ENCODE measurements around the gene PPIP5K2. TPM values are rescaled to one million over a fixed set of nuclear protein-coding genes. Genes with fewer than 3 reads are reported as not detected.

Gene PPIP5K2
- total and polyA plus RNA-seq, 2 donors (not counting 3 experiments of a cell fraction or from before 2014, with no cell fraction given), result 20.8 to 69.4 TPM

- Histone ChIP-seq H3K9me3 (replicated peaks; ENCODE audit: control insufficient read depth, insufficient read depth, low read length) (no peaks in the 10 kb centered on the region), H3K9me1 (replicated peaks; ENCODE audit: control insufficient read depth, extremely low read depth, insufficient read depth, low read length) (no peaks in the 10 kb centered on the region), H4K20me1 (replicated peaks; ENCODE audit: control insufficient read depth, extremely low read depth, insufficient read depth, low read length) (no peaks in the 10 kb centered on the region), H3K4me2 (ENCODE audit: insufficient read depth, low read length) (peak overlapping the region; percentile 68), H3K79me2 (ENCODE audit: control insufficient read depth, insufficient read depth, low read length) (peaks cover 48% of the 10 kb centered on the region), H3K9ac (replicated peaks; ENCODE audit: extremely low read depth, insufficient read depth, low read length) (peak overlapping the region; percentile 80), H3K4me3 (replicated peaks in 1 of 3; ENCODE audit: insufficient read depth in 1 of 3, low read depth in 1 of 3, low read length in 3 of 3) (peak overlapping the region; percentile 47 to 75 (median 69)), H3K27ac (ENCODE audit: insufficient read depth, low read depth, low read length) (no peak overlapping the region), H3K27me3 (ENCODE audit: control insufficient read depth in 2 of 2, insufficient read depth in 2 of 2, low read length in 2 of 2) (no peaks in the 10 kb centered on the region), H3K4me1 (ENCODE audit: control insufficient read depth, extremely low read depth, insufficient read depth, low read length) (peaks cover 8% of the 10 kb centered on the region), H2AFZ (ENCODE audit: low read depth, low read length) (peak overlapping the region; percentile 92), H3K36me3 (ENCODE audit: control insufficient read depth in 2 of 2, extremely low read depth in 1 of 2, insufficient read depth in 2 of 2, low read length in 2 of 2) (no peaks in the 10 kb centered on the region)
- intact Hi-C loops (cut with micrococcal nuclease) (loop anchor here (2.0 to 5.0 kb wide), 4 partner anchors 27 to 302 kb away; partner anchors contain the start of gene NUDT12), dilution Hi-C loops (cut with MboI; ENCODE audit: extremely low pct_ligation_motif_present, low sequenced_read_pairs) (no loop called here)
- TSS peak; percentile 14 for BruUV-seq (replicated peaks)
- POLR2A ChIA-PET, result interaction anchor here (0.6 to 1.1 kb wide), 2 partner anchors 12 to 411 kb away, joined by 5 to 7 read pairs; no protein-coding TSS in a partner anchor
- FAIRE-seq, result no peak
- no peak for DNase-seq (ENCODE audit: low read depth, low spot score)
- TF ChIP-seq MAX (IDR thresholded peaks at IDR 0.05; ENCODE audit: insufficient read depth, insufficient read length) (no peak), JUN (IDR thresholded peaks at IDR 0.05; ENCODE audit: borderline replicate concordance, insufficient read depth, insufficient read length, low read depth) (no peak), POLR2A (IDR thresholded peaks at IDR 0.05; ENCODE audit: low read depth, low read length) (no peak), POLR2AphosphoS5 (IDR thresholded peaks at IDR 0.05; ENCODE audit: insufficient read depth, low read depth, low read length) (no peak), GATA2 (IDR thresholded peaks at IDR 0.05; ENCODE audit: insufficient read depth, insufficient read length, low read depth, low read length) (no peak), MYC (IDR thresholded peaks at IDR 0.05; ENCODE audit: low read depth, low read length) (no peak), EZH2 (IDR thresholded peaks at IDR 0.05; ENCODE audit: borderline replicate concordance, low read depth, low read length, severe bottlenecking) (no peak), FOS (IDR thresholded peaks at IDR 0.05; ENCODE audit: borderline replicate concordance, insufficient read depth, low read length) (no peak)
- TF ChIP-seq, protein P1, sequence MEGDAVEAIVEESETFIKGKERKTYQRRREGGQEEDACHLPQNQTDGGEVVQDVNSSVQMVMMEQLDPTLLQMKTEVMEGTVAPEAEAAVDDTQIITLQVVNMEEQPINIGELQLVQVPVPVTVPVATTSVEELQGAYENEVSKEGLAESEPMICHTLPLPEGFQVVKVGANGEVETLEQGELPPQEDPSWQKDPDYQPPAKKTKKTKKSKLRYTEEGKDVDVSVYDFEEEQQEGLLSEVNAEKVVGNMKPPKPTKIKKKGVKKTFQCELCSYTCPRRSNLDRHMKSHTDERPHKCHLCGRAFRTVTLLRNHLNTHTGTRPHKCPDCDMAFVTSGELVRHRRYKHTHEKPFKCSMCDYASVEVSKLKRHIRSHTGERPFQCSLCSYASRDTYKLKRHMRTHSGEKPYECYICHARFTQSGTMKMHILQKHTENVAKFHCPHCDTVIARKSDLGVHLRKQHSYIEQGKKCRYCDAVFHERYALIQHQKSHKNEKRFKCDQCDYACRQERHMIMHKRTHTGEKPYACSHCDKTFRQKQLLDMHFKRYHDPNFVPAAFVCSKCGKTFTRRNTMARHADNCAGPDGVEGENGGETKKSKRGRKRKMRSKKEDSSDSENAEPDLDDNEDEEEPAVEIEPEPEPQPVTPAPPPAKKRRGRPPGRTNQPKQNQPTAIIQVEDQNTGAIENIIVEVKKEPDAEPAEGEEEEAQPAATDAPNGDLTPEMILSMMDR (IDR thresholded peaks at IDR 0.05; ENCODE audit: extremely low read depth in 1 of 2, insufficient read depth in 1 of 2, low read depth in 1 of 2, low read length in 2 of 2), result no peak
- CTCF ChIA-PET, result interaction anchor here (1.0 to 5.0 kb wide), 7 partner anchors 27 to 216 kb away, joined by 3 to 35 read pairs (median 14); no protein-coding TSS in a partner anchor
Observed at GRCh38 chr5:103259705-103260355, 139.7 kb downstream of the PPIP5K2 start.
